ENCODE measurements around the gene KCNE3. TPM values are rescaled to one million over a fixed set of nuclear protein-coding genes. Genes with fewer than 3 reads are reported as not detected.

The KCNE3 gene
- 3.7 TPM for polyA plus RNA-seq (2012; ENCODE audit: insufficient read length, low read depth)

- TF ChIP-seq FOXP2 (optimal IDR thresholded peaks at IDR 0.05; ENCODE audit: borderline replicate concordance, extremely low read depth, extremely low read length, insufficient read depth) = no peak
- TF ChIP-seq SIN3A (IDR thresholded peaks at IDR 0.05; ENCODE audit: borderline replicate concordance, insufficient read depth, low read length) = no peak
- TF ChIP-seq, protein P1, sequence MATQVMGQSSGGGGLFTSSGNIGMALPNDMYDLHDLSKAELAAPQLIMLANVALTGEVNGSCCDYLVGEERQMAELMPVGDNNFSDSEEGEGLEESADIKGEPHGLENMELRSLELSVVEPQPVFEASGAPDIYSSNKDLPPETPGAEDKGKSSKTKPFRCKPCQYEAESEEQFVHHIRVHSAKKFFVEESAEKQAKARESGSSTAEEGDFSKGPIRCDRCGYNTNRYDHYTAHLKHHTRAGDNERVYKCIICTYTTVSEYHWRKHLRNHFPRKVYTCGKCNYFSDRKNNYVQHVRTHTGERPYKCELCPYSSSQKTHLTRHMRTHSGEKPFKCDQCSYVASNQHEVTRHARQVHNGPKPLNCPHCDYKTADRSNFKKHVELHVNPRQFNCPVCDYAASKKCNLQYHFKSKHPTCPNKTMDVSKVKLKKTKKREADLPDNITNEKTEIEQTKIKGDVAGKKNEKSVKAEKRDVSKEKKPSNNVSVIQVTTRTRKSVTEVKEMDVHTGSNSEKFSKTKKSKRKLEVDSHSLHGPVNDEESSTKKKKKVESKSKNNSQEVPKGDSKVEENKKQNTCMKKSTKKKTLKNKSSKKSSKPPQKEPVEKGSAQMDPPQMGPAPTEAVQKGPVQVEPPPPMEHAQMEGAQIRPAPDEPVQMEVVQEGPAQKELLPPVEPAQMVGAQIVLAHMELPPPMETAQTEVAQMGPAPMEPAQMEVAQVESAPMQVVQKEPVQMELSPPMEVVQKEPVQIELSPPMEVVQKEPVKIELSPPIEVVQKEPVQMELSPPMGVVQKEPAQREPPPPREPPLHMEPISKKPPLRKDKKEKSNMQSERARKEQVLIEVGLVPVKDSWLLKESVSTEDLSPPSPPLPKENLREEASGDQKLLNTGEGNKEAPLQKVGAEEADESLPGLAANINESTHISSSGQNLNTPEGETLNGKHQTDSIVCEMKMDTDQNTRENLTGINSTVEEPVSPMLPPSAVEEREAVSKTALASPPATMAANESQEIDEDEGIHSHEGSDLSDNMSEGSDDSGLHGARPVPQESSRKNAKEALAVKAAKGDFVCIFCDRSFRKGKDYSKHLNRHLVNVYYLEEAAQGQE (IDR thresholded peaks at IDR 0.05; ENCODE audit: insufficient read depth in 1 of 2, low read depth in 2 of 2, low read length in 2 of 2) = no peak
- TF ChIP-seq TAF1 (IDR thresholded peaks at IDR 0.05; ENCODE audit: borderline replicate concordance, insufficient read depth, low read length) = no peak
- no peak for TF ChIP-seq POLR2AphosphoS5 (IDR thresholded peaks at IDR 0.05; ENCODE audit: low read depth, low read length)
Observed at GRCh38 chr11:74466916-74467885, at the start of gene KCNE3. Gene KCNE3 (minus strand): TSS chr11:74467549. CDS start chr11:74457563, 9,986 bp downstream.

- TF ChIP-seq, protein P1 (IDR thresholded peaks at IDR 0.05; ENCODE audit: insufficient read depth in 1 of 2, low read depth in 2 of 2, low read length in 2 of 2) = no peak
- TF ChIP-seq POLR2AphosphoS5 (IDR thresholded peaks at IDR 0.05; ENCODE audit: low read depth, low read length) (no peak), FOXP2 (optimal IDR thresholded peaks at IDR 0.05; ENCODE audit: borderline replicate concordance, extremely low read depth, extremely low read length, insufficient read depth) (no peak), TAF1 (IDR thresholded peaks at IDR 0.05; ENCODE audit: borderline replicate concordance, insufficient read depth, low read length) (no peak), SIN3A (IDR thresholded peaks at IDR 0.05; ENCODE audit: borderline replicate concordance, insufficient read depth, low read length) (no peak)
Observed at GRCh38 chr11:74507582-74507981, 40.2 kb upstream of the KCNE3 start.

GRCh38 chr11:74506823-74507222 lies 39.5 kb upstream of the KCNE3 start:
- TF ChIP-seq POLR2AphosphoS5 (IDR thresholded peaks at IDR 0.05; ENCODE audit: low read depth, low read length) (no peak), FOXP2 (optimal IDR thresholded peaks at IDR 0.05; ENCODE audit: borderline replicate concordance, extremely low read depth, extremely low read length, insufficient read depth) (no peak), SIN3A (IDR thresholded peaks at IDR 0.05; ENCODE audit: borderline replicate concordance, insufficient read depth, low read length) (no peak)
- TF ChIP-seq, protein P1 (IDR thresholded peaks at IDR 0.05; ENCODE audit: insufficient read depth in 1 of 2, low read depth in 2 of 2, low read length in 2 of 2) = peak; percentile 88 to 93

DNA sequence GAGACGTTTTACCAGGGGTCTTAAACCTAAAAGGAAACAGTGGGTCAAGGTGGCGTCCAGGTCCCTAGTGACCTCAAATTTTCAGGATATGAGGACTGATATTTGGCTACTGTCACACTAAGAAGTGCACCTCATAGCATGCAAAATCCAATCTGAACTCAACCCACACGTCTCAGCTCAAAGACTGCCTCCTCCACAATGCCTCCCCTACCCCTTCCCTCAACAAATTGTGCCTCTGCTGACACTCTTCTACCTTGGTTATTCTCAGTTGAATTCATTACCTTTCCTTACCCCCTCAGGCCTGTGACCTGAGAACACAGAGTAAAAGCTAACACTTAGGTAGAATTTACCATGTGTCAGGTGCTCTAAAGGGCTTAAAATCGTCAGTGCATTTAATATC lies 38.6 kb upstream of the KCNE3 start:
- no peak for TF ChIP-seq SIN3A (IDR thresholded peaks at IDR 0.05; ENCODE audit: borderline replicate concordance, insufficient read depth, low read length)
- TF ChIP-seq, protein P1 (IDR thresholded peaks at IDR 0.05; ENCODE audit: insufficient read depth in 1 of 2, low read depth in 2 of 2, low read length in 2 of 2) = no peak

Measured in PFSK-1 (cell line).